Sigmoid colon (tissue), 4 donors: ENCODE data around the gene FFAR2.

Experiments
- CTCF ChIP-seq, 4 experiments: fragments of 450-650 bp in 3 of 4; fragments of 200-600 bp in 1 of 4; IDR thresholded peaks; one replicate each; pipeline ENCODE4 v1.5.1; 2016 to 2019; ENCODE audit warnings: antibody characterized with exemption in 4 of 4, mild to moderate bottlenecking in 3 of 4, moderate library complexity in 2 of 4
- EP300 ChIP-seq, 4 donors: sonication (generic); formaldehyde crosslinking; IDR thresholded peaks; one replicate each; pipeline ENCODE4 v1.6.1; 2017; ENCODE audit warnings: antibody characterized with exemption in 4 of 4

DNA sequence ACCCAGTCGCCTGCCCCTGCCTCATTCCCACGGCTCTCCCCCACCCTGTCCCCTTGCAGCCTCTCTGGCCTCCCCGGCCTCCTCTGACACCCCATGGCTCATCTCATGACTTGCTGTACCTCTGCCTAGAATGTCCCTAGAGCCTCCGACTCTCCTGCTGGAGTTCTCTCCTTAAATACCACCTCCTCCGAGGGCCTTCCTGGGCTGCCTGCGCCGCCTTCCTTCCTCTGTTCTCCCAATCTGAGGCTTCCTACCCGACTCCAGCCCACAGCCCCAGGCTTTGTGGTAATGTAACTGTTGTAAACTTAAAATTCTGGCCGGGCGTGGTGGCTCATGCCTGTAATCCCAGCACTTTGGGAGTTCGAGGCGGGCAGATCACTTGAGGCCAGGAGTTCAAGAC, 49.5 kb upstream of the FFAR2 start:
- TF ChIP-seq CTCF (IDR thresholded peaks at IDR 0.05) (no peak), EP300 (IDR thresholded peaks at IDR 0.05) (no peak)
